Colonic mucosa (tissue), 4 donors: Measurements from ENCODE around the gene SCN2B. TPM values are rescaled to one million over a fixed set of nuclear protein-coding genes. Genes with fewer than 3 reads are reported as not detected.
A peak's percentile ranks its signal among the peaks of the same experiment; 100 is the strongest.

ENCODE experiments used
- DNase-seq: peaks from one replicate; pipeline ENCODE4 v3.0.0-alpha.2; 2020
- H3K27ac ChIP-seq: fragments of 200-600 bp; one replicate; pipeline ENCODE4 v1.8.0; 2021
- H3K27me3 ChIP-seq: fragments of 200-600 bp; one replicate; pipeline ENCODE4 v1.8.0; 2021
- H3K36me3 ChIP-seq: fragments of 200-600 bp; one replicate; pipeline ENCODE4 v1.8.0; 2021
- H3K4me1 ChIP-seq: fragments of 200-600 bp; one replicate; pipeline ENCODE4 v1.8.0; 2021; ENCODE audit warnings: mild to moderate bottlenecking
- H3K4me3 ChIP-seq: fragments of 200-600 bp; one replicate; pipeline ENCODE4 v1.8.0; 2021
- H3K9ac ChIP-seq, 2 donors: one replicate each; pipeline ENCODE4 v1.7.0; 2013; ENCODE audit warnings: control low read depth in 2 of 2, low read depth in 2 of 2, low read length in 2 of 2
- H3K9me3 ChIP-seq: fragments of 200-600 bp; one replicate; pipeline ENCODE4 v1.8.0; 2021
- CTCF ChIP-seq: fragments of 200-600 bp; IDR thresholded peaks from one replicate; pipeline ENCODE4 v1.8.0; 2022; ENCODE audit warnings: antibody characterized with exemption, mild to moderate bottlenecking
- intact Hi-C: fragments of 100-400 bp; cut with DNase I; formaldehyde crosslinking; loops from one replicate; pipeline ENCODE4 v1.14.1; 2022
- total RNA-seq, 2 donors: library from RNA; stranded (reverse); fragmentation: NEBNext Ultra II Directional in 1 of 2; extraction: Animal tissue kit (Norgen Biotek cat#: 25700) in 1 of 2; gene quantifications; one replicate each; pipeline ENCODE4 v1.2.1, GENCODE V29; 2021
- donor health status: healthy.
- donor health status: DM: no; HTN: no; CAD: no.
- donor health status: DM: no; HTN: no; CAD: no.

Gene SCN2B
- total RNA-seq, 2 donors from 2014 or later = 0.12 to 0.45 TPM

GRCh38 chr11:118155776-118156530 lies 20.5 kb downstream of the SCN2B start:
- Histone ChIP-seq H3K9ac (no peak overlapping the region), H3K4me3 (no peak overlapping the region), H3K27me3 (peaks cover 49% of the 10 kb centered on the region), H3K27ac (no peak overlapping the region), H3K36me3 (no peaks in the 10 kb centered on the region), H3K4me1 (peaks cover 6% of the 10 kb centered on the region), H3K9me3 (no peaks in the 10 kb centered on the region)
- TF ChIP-seq CTCF = no peak
- intact Hi-C loops = no loop called here
- DNase-seq = no peak

DNA sequence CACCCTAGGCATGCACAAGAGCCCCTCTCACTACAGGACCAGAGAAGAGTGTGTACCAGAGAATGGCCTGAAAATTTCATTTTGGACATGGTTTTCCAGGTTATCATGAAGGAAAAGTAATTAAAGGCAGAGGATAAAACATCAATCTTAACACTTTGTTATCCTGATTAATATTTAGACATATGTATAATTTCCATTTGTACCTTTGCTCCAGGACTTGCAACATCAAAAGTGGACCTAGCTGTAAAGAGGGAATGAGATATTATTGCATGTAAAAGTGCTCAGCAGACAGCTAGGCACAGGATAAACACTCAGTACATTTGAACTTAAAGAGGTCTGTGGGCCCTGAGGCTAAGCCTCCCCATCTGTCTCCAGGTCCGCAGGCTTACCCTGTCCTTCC lies 21.8 kb downstream of the SCN2B start:
- DNase-seq = no peak
- H3K36me3 ChIP-seq = no peaks in the 10 kb centered on the region
- no peak overlapping the region for H3K4me3 ChIP-seq
- no peak for TF ChIP-seq CTCF
- intact Hi-C loops = no loop called here
- peaks cover 54% of the 10 kb centered on the region for H3K27me3 ChIP-seq
- H3K9ac ChIP-seq = no peak overlapping the region
- H3K9me3 ChIP-seq = no peaks in the 10 kb centered on the region
- H3K4me1 ChIP-seq = peaks cover 6% of the 10 kb centered on the region
- H3K27ac ChIP-seq = no peak overlapping the region

GRCh38 chr11:118153976-118154375 lies 22.5 kb downstream of the SCN2B start:
- Histone ChIP-seq H3K4me3 (no peak overlapping the region), H3K27me3 (peaks cover 54% of the 10 kb centered on the region), H3K36me3 (no peaks in the 10 kb centered on the region), H3K4me1 (peaks cover 6% of the 10 kb centered on the region), H3K9me3 (no peaks in the 10 kb centered on the region), H3K9ac (no peak overlapping the region), H3K27ac (no peak overlapping the region)
- no peak for DNase-seq
- TF ChIP-seq CTCF = no peak
- intact Hi-C loops = no loop called here

GRCh38 chr11:118153516-118153915 lies 22.9 kb downstream of the SCN2B start:
- TF ChIP-seq CTCF = no peak
- no peak for DNase-seq
- Histone ChIP-seq H3K27ac (no peak overlapping the region), H3K36me3 (no peaks in the 10 kb centered on the region), H3K9me3 (no peaks in the 10 kb centered on the region), H3K4me3 (peak overlapping the region; percentile 41), H3K4me1 (peaks cover 6% of the 10 kb centered on the region), H3K27me3 (peaks cover 54% of the 10 kb centered on the region), H3K9ac (no peak overlapping the region)
- intact Hi-C loops = no loop called here

DNA sequence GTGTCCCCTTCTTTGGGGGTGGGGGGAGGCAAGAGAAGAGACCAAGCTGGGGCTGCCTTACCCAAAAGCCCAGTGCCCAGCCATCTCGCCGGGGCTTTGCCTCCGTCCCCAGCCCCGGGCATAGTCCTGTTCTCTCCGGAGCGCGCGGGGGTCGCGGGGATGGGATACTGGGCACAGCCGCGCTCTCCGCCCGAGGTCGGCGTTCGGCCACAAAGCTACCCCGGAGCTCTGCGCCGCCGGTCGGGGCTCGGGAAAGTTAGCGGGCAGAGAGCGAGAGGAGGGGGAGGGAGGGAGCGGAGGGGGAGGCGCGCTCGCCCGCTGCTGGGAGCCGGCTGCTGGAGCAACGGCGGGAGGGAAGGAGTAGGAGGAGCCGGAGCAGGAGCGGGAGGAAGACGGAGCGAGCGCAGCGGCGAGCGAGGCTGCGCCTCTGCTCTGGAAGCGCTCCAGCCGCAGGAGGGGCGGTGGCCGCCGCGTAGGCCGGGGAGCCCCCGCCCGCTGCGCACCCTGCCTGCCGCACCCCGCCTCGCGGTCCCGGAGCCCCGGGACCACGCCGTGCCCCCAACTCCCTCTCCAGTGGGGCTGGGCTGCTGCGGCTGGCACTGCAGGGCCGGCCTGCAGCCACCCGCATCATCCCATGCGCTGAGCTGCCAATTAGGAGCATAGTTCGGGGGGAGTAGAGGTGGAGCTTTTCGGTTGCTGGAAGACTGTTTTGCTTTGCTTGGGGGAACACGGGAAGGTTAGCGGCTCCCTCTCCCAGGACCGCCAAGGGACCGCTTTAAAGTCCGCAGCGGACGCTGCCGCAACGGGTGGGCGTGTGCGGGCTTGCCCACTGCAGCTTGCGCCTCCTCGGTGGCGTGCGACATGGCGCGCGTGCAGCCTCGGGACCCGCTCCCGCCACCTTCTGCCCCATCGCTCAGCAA lies 23.6 kb downstream of the SCN2B start, which contains the start of gene SCN4B:
SCN4B (minus strand) TSS at position 272 of the 920 bp plus-strand sequence; CDS start at position 122, 150 bp downstream.
- Histone ChIP-seq H3K4me3 (peak within 1 kb of the TSS; percentile 41), H3K27me3 (peaks cover 54% of the 10 kb centered on the region), H3K9ac (peak within 1 kb of the TSS; percentile 55 to 60), H3K9me3 (no peaks in the 10 kb centered on the region), H3K4me1 (peaks cover 6% of the 10 kb centered on the region), H3K27ac (no peak within 1 kb of the TSS), H3K36me3 (no peaks in the 10 kb centered on the region)
- DNase-seq = peak; percentile 55
- no peak for TF ChIP-seq CTCF
- intact Hi-C loops = no loop called here
